NT2/D1 (cell line): ENCODE measurements around the gene ITGAE.

Source experiments
- SUZ12 ChIP-seq: IDR thresholded peaks from 2 replicates; pipeline ENCODE4 v1.6.1; 2011; ENCODE audit not compliant: insufficient read length, insufficient read depth; ENCODE audit errors: extremely low read depth
- YY1 ChIP-seq: IDR thresholded peaks from 2 replicates; pipeline ENCODE4 v1.6.1; 2011; ENCODE audit not compliant: insufficient read length, insufficient read depth
- ZNF274 ChIP-seq: IDR thresholded peaks from 2 replicates; pipeline ENCODE4 v1.6.1; 2011; ENCODE audit warnings: mild to moderate bottlenecking, low read depth, low read length

GRCh38 chr17:3773511-3773910, 27.5 kb downstream of the ITGAE start:
- TF ChIP-seq ZNF274 (no peak), SUZ12 (no peak), YY1 (no peak)
